ENCODE results near the gene CDC27. TPM values are rescaled to one million over a fixed set of nuclear protein-coding genes. Genes with fewer than 3 reads are reported as not detected.
"Not testable (repeated sequence)": the region's sequence is repeated elsewhere in the genome, so short reads cannot be mapped to it uniquely, and the experiment has no call there.

Gene CDC27
- total RNA-seq, 1 donor from 2014 or later: 93.4 TPM

DNA sequence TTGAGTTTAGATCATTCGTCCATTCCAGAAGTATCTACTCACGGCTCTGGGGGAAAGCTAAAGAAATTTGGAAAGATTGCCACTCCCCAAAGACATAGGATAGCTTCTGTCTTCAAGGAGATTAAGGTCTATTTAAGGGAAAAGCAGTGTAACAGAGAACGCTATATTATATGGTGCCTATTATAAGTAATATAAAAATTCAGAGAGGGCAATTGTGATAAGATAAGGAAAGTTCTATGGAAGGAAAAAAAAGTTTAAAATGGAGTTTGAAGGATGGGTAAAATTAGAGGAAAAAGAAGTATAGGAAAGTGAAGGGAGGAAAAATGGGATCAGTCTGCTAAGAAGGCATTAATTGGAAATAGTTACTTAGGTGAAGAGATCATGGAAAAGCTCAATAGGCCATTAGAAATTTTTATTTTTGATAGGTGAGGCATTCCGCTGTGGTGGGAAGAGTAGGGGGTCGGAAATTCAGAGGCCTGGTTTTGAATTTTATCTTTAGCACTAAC lies 690 bp upstream of the CDC27 start:
- H3K9me3 Mint-ChIP-seq: no peaks in the 10 kb centered on the region
- peak overlapping the region; percentile 98 for H3K27ac Mint-ChIP-seq
- no peak for DNase-seq (ENCODE audit: extremely low spot score, unreplicated experiment)

DNA sequence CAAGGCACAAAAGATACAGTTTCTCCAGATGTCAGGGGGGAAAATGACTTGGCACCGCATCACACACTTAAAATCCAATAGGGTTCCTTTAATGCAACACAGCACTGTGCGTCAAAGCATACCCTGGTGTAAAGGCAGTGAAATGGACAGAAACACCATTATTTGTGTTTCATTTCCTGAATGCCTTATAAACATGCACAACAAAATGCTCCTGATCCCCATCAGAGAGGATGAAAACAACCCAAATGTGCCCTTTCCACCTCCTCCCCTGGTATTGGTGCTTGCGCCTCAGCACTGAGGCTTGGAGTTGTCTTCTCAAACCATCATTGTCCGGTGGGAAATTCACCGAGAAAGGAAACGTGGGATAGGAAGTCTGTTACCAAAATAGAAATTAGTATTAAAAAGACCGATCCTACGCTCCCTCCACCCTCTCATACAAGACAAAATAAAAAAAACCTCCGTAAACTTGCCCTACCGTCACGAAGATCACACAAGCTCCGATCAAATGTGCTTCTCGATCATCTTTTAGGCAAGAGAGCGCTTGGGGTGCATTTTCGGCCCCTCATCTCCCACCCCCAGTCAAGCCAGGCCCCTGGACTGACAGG lies 722 bp downstream of the CDC27 start:
- TF ChIP-seq, protein P1, sequence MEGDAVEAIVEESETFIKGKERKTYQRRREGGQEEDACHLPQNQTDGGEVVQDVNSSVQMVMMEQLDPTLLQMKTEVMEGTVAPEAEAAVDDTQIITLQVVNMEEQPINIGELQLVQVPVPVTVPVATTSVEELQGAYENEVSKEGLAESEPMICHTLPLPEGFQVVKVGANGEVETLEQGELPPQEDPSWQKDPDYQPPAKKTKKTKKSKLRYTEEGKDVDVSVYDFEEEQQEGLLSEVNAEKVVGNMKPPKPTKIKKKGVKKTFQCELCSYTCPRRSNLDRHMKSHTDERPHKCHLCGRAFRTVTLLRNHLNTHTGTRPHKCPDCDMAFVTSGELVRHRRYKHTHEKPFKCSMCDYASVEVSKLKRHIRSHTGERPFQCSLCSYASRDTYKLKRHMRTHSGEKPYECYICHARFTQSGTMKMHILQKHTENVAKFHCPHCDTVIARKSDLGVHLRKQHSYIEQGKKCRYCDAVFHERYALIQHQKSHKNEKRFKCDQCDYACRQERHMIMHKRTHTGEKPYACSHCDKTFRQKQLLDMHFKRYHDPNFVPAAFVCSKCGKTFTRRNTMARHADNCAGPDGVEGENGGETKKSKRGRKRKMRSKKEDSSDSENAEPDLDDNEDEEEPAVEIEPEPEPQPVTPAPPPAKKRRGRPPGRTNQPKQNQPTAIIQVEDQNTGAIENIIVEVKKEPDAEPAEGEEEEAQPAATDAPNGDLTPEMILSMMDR (conservative IDR thresholded peaks at IDR 0.05): no peak
- H3K27ac Mint-ChIP-seq: peak overlapping the region; percentile 98
- peak overlapping the region; percentile 97 for H3K4me3 Mint-ChIP-seq
- no peaks in the 10 kb centered on the region for H3K9me3 Mint-ChIP-seq
- no peak for DNase-seq (ENCODE audit: extremely low spot score, unreplicated experiment)
- peaks cover 35% of the 10 kb centered on the region for H3K4me1 Mint-ChIP-seq (ENCODE audit: unreplicated experiment)
- H3K36me3 Mint-ChIP-seq: peaks cover 10% of the 10 kb centered on the region
- no peaks in the 10 kb centered on the region for H3K27me3 Mint-ChIP-seq

More for the DNA sequence above, 690 bp upstream of the CDC27 start:
- peak overlapping the region; percentile 97 for H3K4me3 Mint-ChIP-seq
- H3K36me3 Mint-ChIP-seq: peaks cover 10% of the 10 kb centered on the region
- peaks cover 3% of the 10 kb centered on the region for H3K27me3 Mint-ChIP-seq
- TF ChIP-seq, protein P1 (conservative IDR thresholded peaks at IDR 0.05): no peak
- peaks cover 28% of the 10 kb centered on the region for H3K4me1 Mint-ChIP-seq (ENCODE audit: unreplicated experiment)

DNA sequence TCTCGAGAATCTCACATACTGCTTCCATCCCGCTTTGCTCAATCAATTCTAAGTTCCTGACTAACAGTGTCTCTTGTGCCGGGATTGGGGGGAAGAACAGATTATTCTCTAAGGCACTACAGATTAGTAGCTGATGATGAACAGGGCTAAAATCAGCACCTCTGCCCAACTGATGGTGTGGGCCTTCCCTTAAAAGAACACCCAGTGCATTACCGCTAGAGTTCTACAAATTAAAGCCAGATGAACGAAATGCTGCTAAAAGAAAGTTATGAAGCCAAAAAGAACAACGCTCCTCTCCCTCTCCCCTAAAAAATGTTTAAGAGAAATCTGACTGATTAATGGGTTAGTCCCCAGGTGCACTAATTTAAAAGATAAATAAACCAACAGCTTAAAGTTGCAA lies 4.4 kb downstream of the CDC27 start:
- no peak for DNase-seq (ENCODE audit: extremely low spot score, unreplicated experiment)
- TF ChIP-seq, protein P1 (conservative IDR thresholded peaks at IDR 0.05): no peak
- H3K4me3 Mint-ChIP-seq: peak overlapping the region; percentile 43
- no peaks in the 10 kb centered on the region for H3K9me3 Mint-ChIP-seq
- H3K27ac Mint-ChIP-seq: no peak overlapping the region
- H3K27me3 Mint-ChIP-seq: no peaks in the 10 kb centered on the region
- H3K4me1 Mint-ChIP-seq (ENCODE audit: unreplicated experiment): peaks cover 31% of the 10 kb centered on the region
- H3K36me3 Mint-ChIP-seq: peaks cover 16% of the 10 kb centered on the region

DNA sequence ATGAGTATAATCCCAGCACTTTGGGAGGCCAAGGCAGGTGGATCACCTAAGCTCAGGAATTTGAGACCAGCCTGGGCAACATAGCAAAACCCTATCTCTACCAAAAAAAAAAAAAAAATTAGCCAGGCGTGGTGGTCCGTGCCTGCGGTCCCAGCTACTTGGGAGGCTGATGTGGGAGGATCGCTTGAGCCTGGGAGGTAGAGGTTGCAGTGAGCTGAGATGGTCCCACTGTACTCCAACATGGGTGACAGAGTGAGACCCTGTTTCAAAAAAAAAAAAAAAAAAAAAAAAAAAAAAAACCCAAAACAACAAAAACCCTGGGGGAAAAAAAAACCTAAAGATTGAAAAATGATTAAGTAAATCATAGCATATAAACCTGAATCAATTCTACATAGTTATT lies 8.1 kb downstream of the CDC27 start:
- not testable (repeated sequence) for H3K27me3 Mint-ChIP-seq; DNase-seq (ENCODE audit: extremely low spot score, unreplicated experiment); H3K27ac Mint-ChIP-seq; H3K4me3 Mint-ChIP-seq; H3K9me3 Mint-ChIP-seq
- H3K4me1 Mint-ChIP-seq (ENCODE audit: unreplicated experiment): peaks cover 18% of the 10 kb centered on the region
- peaks cover 25% of the 10 kb centered on the region for H3K36me3 Mint-ChIP-seq

DNA sequence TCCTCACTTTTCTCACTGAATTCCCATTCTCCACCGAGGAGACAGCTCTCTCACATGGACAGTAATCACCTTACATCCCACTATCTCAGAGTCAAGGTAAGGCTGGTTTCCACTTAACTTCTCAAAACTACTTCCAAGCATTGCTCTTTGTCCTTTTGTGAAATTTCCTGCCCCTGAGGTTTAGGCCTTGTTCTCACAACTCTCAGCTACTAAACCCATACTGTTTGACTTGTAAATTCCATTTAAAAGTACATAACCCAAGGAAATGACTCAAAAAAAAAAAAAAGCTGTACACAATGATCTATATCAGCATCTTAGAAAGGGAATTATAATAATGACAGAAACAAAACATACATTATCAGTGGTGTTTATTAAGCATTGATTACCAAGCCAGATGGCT lies 8.8 kb downstream of the CDC27 start:
- no peaks in the 10 kb centered on the region for H3K9me3 Mint-ChIP-seq
- peaks cover 23% of the 10 kb centered on the region for H3K36me3 Mint-ChIP-seq
- H3K4me3 Mint-ChIP-seq: no peak overlapping the region
- peaks cover 15% of the 10 kb centered on the region for H3K4me1 Mint-ChIP-seq (ENCODE audit: unreplicated experiment)
- H3K27ac Mint-ChIP-seq: no peak overlapping the region
- H3K27me3 Mint-ChIP-seq: no peaks in the 10 kb centered on the region
- TF ChIP-seq, protein P1 (conservative IDR thresholded peaks at IDR 0.05): no peak
- no peak for DNase-seq (ENCODE audit: extremely low spot score, unreplicated experiment)

DNA sequence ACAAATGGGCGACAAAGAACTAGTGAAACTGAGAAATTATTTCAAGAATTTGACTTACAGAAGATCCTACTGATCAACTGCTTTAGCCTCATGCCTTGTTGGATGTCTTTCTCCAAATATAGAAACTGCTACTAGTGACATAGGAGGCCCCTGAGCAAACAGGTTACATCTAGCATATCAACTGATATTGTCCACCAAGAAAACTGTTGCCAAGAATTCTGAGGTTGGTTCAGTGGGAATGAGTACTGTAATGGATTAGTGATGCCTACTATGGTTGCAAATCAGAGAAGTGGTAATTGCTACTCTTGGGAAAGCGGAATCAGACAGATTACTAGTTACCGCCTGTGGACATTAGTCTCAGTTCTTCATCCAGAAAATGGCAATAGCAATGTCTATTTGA lies 10.0 kb downstream of the CDC27 start:
- TF ChIP-seq, protein P1 (conservative IDR thresholded peaks at IDR 0.05): no peak
- H3K27ac Mint-ChIP-seq: no peak overlapping the region
- peaks cover 23% of the 10 kb centered on the region for H3K36me3 Mint-ChIP-seq
- no peaks in the 10 kb centered on the region for H3K27me3 Mint-ChIP-seq
- no peaks in the 10 kb centered on the region for H3K9me3 Mint-ChIP-seq
- no peak overlapping the region for H3K4me3 Mint-ChIP-seq
- H3K4me1 Mint-ChIP-seq (ENCODE audit: unreplicated experiment): peaks cover 8% of the 10 kb centered on the region
- DNase-seq (ENCODE audit: extremely low spot score, unreplicated experiment): no peak
